Left ventricle myocardium inferior (tissue), 1 donor: ENCODE results near the gene MPP2. TPM values are rescaled to one million over a fixed set of nuclear protein-coding genes. Genes with fewer than 3 reads are reported as not detected.

ENCODE experiments used
- DNase-seq: peaks from one replicate; pipeline ENCODE4 v3.0.0-alpha.2; 2020
- H3K27ac ChIP-seq: fragments of 200-600 bp; replicated peaks from 2 replicates; pipeline ENCODE4 v1.8.0; 2021
- H3K27me3 ChIP-seq: fragments of 200-600 bp; 2 replicates; pipeline ENCODE4 v1.8.0; 2021; ENCODE audit warnings: low read depth
- H3K36me3 ChIP-seq: fragments of 200-600 bp; 2 replicates; pipeline ENCODE4 v1.8.0; 2021
- H3K4me1 ChIP-seq: fragments of 200-600 bp; 2 replicates; pipeline ENCODE4 v1.8.0; 2021
- H3K4me3 ChIP-seq: fragments of 200-600 bp; 2 replicates; pipeline ENCODE4 v1.8.0; 2021; ENCODE audit warnings: mild to moderate bottlenecking, moderate library complexity
- H3K9me3 ChIP-seq: fragments of 200-600 bp; replicated peaks from 2 replicates; pipeline ENCODE4 v1.8.0; 2021
- intact Hi-C: fragments of 100-400 bp; cut with micrococcal nuclease; formaldehyde crosslinking; loops from one replicate; pipeline ENCODE4 v1.11.0; 2022
- long read RNA-seq: library from polyadenylated mRNA; unstranded; transcript quantifications from one replicate; pipeline ENCODE4 v2.0.0, GENCODE V29; 2021
- total RNA-seq: library from RNA; stranded (reverse); fragmentation: NEBNext Ultra II Directional; extraction: Animal tissue kit (Norgen Biotek cat#: 25700); gene quantifications from one replicate; pipeline ENCODE4 v1.2.1, GENCODE V29; 2021
- TF ChIP-seq, protein P1 (sequence below): fragments of 200-600 bp; IDR thresholded peaks from 2 replicates; pipeline ENCODE4 v1.8.0; 2021; ENCODE audit warnings: antibody characterized with exemption, mild to moderate bottlenecking, borderline replicate concordance
- donor health status: DM: no; HTN: yes; CAD: no; lungs with severe emphysema.

Gene MPP2, protein sequence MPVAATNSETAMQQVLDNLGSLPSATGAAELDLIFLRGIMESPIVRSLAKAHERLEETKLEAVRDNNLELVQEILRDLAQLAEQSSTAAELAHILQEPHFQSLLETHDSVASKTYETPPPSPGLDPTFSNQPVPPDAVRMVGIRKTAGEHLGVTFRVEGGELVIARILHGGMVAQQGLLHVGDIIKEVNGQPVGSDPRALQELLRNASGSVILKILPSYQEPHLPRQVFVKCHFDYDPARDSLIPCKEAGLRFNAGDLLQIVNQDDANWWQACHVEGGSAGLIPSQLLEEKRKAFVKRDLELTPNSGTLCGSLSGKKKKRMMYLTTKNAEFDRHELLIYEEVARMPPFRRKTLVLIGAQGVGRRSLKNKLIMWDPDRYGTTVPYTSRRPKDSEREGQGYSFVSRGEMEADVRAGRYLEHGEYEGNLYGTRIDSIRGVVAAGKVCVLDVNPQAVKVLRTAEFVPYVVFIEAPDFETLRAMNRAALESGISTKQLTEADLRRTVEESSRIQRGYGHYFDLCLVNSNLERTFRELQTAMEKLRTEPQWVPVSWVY
- 12.1 TPM for total RNA-seq
- long read RNA-seq, full-length matches to known transcripts: 18 of 32 reads
- long read RNA-seq, partial matches to known transcripts: 9 of 32 reads
- long read RNA-seq, other reads (novel, unspliced or antisense): 5 of 32 reads

DNA sequence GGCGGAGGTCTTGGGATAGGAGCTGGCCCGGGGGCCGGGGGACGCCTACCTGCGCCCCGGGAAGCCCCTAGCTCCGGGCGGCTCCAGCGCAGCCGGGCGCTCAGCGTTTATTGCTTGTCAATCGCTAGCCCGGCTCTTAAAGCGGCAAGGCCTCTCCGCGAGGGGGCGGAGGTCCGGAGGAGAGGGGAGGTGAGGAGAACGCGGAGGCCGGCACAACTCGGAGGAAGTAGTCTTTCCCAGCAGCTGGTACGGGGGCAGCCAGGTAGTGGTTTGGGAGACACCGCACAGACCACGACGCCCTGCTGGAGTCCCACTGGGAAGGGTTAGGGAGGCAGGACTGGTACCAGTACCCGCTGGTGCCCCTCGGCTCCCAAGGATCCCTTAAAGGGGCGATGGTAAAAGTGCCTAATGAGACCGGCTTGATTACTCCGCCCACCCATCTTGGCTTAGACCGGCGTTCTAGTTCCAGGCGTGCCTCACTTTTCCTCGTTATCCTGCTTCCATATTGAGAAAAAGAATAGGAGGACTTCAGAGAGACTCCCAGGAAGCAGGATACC, at the start of gene MPP2:
Gene MPP2, minus strand, starts transcription at position 112 of the 557 bp plus-strand sequence. CDS start 3,076 bp downstream, outside the sequence.
- peak within 1 kb of the TSS; percentile 79 for H3K27ac ChIP-seq
- no peaks in the 10 kb centered on the region for H3K9me3 ChIP-seq
- TF ChIP-seq, protein P1, sequence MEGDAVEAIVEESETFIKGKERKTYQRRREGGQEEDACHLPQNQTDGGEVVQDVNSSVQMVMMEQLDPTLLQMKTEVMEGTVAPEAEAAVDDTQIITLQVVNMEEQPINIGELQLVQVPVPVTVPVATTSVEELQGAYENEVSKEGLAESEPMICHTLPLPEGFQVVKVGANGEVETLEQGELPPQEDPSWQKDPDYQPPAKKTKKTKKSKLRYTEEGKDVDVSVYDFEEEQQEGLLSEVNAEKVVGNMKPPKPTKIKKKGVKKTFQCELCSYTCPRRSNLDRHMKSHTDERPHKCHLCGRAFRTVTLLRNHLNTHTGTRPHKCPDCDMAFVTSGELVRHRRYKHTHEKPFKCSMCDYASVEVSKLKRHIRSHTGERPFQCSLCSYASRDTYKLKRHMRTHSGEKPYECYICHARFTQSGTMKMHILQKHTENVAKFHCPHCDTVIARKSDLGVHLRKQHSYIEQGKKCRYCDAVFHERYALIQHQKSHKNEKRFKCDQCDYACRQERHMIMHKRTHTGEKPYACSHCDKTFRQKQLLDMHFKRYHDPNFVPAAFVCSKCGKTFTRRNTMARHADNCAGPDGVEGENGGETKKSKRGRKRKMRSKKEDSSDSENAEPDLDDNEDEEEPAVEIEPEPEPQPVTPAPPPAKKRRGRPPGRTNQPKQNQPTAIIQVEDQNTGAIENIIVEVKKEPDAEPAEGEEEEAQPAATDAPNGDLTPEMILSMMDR: peak; percentile 50
- H3K27me3 ChIP-seq: no peaks in the 10 kb centered on the region
- intact Hi-C loops: no loop called here
- H3K4me3 ChIP-seq: peak within 1 kb of the TSS; percentile 93
- DNase-seq: peak; percentile 72
- no peaks in the 10 kb centered on the region for H3K36me3 ChIP-seq
- H3K4me1 ChIP-seq: peaks cover 46% of the 10 kb centered on the region

DNA sequence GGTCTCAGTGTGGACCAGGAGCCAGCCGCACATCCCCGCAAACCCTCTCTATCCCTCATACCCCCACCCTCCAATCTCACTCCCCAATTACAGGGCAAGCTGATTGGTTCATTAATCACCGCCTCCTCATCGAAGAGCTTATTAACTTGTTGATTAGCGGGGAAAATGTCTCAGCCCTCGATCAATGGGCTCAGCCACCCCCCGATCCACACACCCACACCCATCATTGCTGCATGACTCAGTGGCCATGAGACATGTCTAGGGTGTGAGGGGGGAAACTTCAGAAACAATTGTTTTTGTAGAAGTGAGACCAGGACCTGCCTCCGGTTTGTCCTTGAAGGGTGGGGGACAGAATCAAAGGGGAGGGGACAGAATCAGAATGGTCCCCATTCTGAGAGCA, 48.9 kb upstream of the MPP2 start:
- Histone ChIP-seq H3K4me3 (no peak overlapping the region), H3K9me3 (no peaks in the 10 kb centered on the region), H3K27me3 (peaks cover 91% of the 10 kb centered on the region), H3K27ac (no peak overlapping the region), H3K4me1 (peaks cover 11% of the 10 kb centered on the region), H3K36me3 (no peaks in the 10 kb centered on the region)
- TF ChIP-seq, protein P1: no peak
- intact Hi-C loops: no loop called here
- DNase-seq: no peak

DNA sequence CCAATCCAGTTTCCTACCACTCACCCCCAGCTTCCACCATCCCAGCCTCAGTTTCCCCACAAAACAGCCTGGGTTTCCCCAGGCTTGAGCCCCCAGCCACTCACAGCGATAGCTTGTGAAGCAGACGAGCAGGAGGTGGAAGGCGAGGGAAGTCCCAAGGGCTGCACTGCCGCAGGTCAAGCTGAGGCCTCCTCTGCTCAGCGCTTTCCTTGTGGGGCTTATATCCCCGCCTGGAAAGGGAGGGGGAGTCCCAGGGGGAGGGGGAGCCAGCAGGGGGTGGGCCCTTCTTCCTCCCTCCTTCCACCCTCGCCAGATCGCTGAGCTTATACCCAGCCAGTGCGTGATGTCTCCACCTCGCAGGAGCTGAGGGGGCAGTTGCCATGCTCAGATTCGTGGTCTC, 46.4 kb upstream of the MPP2 start, which contains the start of gene PYY:
Gene PYY, minus strand, starts transcription at position 195 of the 400 bp plus-strand sequence. CDS start 457 bp downstream, outside the sequence.
- Histone ChIP-seq H3K27ac (no peak within 1 kb of the TSS), H3K36me3 (no peaks in the 10 kb centered on the region), H3K4me3 (peak within 1 kb of the TSS; percentile 25), H3K9me3 (no peaks in the 10 kb centered on the region), H3K27me3 (peaks cover 95% of the 10 kb centered on the region), H3K4me1 (peaks cover 11% of the 10 kb centered on the region)
- DNase-seq: no peak
- intact Hi-C loops: no loop called here
- TF ChIP-seq, protein P1: no peak

DNA sequence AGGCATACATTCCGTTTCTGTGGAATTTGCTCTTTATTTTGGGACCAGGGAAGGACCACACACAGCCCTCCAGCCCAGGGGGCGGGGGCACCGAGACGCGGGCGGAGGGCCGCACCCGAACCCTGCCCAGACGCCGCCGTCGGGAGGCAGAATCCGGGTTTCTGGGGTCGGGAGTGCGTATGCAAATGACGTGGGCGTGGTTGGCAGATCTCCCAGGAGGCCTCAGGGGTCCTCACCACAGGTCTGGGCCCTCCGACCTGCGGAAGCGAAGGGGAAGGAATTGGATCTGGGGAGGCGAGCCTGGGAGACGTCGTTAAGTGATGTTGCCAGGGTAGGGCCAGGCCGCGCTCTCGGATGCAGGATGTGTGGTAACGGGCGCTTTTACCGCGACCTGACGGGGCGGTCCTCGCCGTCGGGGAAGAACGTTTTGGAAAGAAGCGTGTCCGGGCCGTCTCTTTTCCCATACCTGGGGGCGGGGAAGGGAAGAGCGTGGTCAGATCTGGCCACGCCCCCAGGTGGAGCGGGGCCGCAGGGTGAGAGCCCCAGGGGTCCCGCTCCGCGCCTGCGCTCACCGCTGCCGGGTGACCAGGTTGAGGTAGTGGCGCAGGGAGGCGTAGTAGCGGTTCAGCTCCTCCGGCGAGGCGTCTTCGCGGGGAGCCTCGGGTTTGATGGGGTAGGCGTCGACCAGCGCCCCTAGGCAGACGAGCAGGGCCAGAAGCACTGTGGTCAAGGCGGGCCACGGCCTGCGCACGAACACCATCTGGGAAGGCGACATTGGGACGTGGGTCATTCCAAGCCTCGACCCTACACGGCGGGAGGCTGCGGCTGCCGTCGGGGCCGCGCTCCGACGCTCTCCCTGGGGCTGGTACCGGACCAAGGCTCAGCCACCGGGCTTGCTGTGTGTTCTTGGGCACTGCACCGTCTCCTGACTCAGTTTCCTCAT, 45.7 kb upstream of the MPP2 start:
- TF ChIP-seq, protein P1: no peak
- Histone ChIP-seq H3K27me3 (peaks cover 96% of the 10 kb centered on the region), H3K27ac (no peak overlapping the region), H3K9me3 (no peaks in the 10 kb centered on the region), H3K36me3 (no peaks in the 10 kb centered on the region), H3K4me3 (peak overlapping the region; percentile 25), H3K4me1 (peaks cover 11% of the 10 kb centered on the region)
- no peak for DNase-seq
- intact Hi-C loops: no loop called here

DNA sequence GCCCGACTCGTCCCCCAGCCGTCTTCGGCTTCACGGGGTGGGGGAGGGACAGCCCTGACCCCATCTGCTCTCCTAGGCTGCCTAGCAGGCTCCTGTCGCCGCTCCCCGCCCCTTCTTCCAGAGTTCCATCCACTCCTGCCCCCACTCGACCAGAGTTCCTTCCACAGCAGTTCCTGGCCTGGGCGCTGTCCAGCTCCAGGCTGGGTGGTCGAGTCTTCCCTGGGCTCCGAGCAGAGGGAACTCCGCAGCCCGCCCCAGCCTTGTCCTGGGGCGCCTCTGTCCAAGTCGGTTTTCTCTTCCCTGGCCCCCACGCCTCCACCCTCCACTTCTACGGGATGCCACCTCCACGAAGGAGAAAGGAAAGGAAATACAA, 45.0 kb upstream of the MPP2 start:
- DNase-seq: no peak
- Histone ChIP-seq H3K36me3 (no peaks in the 10 kb centered on the region), H3K27ac (no peak overlapping the region), H3K27me3 (peaks cover 97% of the 10 kb centered on the region), H3K4me3 (peak overlapping the region; percentile 25), H3K4me1 (peaks cover 11% of the 10 kb centered on the region), H3K9me3 (no peaks in the 10 kb centered on the region)
- TF ChIP-seq, protein P1: no peak
- intact Hi-C loops: no loop called here
